HG03457 (cell line): ENCODE results near the gene RBMS3.
"Not testable (repeated sequence)": the region's sequence is repeated elsewhere in the genome, so short reads cannot be mapped to it uniquely, and the experiment has no call there.

Experiments used
- ATAC-seq: cut with Tn5 transposase; IDR thresholded peaks from one replicate; pipeline ENCODE4 v1.9.1; 2021; ENCODE audit warnings: moderate number of reproducible peaks; ENCODE audit not compliant: unreplicated experiment

RBMS3 gene

DNA sequence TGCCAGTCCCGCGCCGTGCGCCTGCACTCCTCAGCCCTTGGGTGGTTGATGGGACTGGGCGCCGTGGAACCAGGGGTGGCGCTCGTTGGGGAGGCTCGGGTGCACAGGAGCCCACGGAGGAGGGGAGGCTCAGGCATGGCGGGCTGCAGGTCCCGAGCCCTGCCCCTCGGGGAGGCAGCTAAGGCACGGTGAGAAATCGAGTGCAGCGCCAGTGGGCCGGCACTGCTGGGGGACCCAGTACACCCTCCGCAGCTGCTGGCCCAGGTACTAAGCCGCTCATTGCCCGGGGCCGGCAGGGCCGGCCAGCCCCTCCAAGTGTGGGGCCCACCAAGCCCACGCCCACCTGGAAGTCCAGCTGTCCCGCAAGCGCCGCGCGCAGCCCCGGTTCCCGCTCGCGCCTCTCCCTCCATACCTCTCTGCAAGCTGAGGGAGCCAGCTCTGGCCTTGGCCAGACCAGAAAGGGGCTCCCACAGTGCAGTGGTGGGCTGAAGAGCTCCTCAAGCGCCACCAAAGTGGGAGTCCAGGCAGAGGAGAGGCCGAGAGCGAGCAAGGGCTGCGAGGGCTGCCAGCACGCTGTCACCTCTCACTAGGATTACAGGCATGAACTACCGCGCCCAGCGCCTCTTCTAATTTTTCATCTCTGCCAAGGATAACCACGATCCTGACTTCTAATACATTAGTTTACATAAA is 192.8 kb downstream of the RBMS3 start:
- ATAC-seq, result not testable (repeated sequence)

GRCh38 chr3:29475305-29475840 is 194.5 kb downstream of the RBMS3 start:
- ATAC-seq, result no peak

- ATAC-seq, result no peak
Measured at GRCh38 chr3:29475854-29476253, 195.0 kb downstream of the RBMS3 start.

DNA sequence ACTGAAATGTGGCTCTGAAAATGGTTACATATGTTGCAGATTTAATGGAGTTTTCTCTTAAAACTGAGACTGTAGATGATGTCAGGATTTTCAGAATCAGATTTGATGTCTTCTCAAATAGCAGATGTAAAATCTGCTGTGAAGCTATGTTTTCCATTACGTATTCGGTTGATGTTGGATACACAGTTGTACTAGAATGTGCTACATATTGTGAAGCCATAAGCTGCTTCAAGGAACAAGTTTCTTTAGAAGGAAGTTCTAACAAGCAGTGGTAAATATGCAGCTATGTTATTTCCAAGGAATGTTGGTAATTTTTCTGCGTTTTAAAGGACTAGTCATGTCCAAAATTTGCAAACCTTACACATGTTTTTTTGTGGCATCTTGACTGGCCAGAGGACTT is 197.7 kb downstream of the RBMS3 start:
- ATAC-seq, result no peak

DNA sequence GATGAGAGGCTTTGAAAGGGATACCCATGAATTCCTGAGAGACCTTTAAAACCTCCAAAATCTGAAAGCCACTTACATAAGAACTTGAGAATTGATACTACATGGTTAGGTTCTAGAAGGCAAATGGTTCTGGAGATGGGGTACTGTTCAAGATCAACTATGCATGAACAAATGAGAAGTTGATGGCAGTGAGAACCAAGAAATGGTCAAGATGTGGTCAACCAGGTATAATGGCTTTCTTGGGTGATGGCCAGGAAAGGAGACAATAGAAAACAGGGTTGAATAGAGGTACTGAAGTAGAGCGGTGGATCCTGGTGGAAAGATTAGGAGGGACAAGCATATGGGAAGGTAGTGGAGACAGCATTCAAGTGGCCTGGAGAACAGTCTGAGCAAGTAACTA is 200.4 kb downstream of the RBMS3 start:
- ATAC-seq, result no peak

DNA sequence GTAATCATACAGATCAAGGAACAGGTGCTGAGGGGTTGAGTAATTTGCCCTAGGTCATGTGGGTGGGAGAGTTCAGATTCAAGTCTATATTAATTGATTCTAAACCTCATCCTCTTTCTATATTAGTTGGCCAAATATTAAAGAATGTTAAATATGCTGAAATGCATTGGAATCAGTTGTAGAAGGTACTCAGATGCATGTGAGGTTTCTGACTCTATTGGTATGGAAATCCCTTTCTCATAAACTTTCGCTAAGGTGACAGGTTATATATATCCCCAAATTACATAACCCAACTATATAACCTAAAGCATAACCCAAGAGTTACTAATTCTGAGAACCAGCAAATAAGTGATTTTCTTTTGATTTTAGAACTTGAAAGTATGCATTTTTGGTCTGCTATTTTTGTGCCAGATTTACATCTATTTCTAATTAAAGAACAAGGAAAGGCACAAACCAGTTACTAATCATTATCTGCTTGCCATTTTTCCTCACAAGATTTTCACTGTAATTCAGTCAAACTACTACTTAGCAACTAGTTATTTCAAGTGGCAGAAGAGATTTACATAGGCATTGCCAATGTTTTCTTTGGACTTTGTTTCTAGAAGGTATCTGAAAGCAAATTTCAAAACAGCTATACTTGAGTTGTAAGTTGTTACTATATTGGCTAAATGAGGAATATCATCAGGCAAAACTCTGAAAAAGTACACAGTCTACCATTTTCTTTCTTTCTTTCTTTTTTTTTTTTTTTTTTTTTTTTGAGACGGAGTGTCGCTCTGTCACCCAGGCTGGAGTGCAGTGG is 201.3 kb downstream of the RBMS3 start:
- no peak for ATAC-seq

DNA sequence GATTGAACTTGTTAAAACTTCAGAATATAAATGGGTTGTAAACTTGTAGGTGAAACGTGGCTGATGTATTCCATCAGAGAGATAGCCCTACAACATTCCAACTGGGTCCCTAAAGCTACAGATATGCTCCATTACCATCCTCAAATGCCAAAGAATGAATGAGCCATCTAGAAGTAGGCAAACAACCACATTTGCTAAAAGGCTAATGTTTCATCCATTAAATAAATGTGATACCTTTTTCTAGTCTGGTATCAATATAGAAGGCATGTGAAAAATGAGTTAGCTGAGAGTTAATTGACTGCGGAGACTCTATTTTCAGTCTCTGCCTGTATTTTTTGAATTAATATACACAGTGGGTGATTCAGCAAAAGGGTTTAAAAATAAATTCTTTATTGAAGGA is 203.8 kb downstream of the RBMS3 start:
- ATAC-seq, result no peak

- no peak for ATAC-seq
Measured at GRCh38 chr3:29486096-29486495, 205.2 kb downstream of the RBMS3 start.

GRCh38 chr3:29486917-29487316 is 206.0 kb downstream of the RBMS3 start:
- no peak for ATAC-seq

DNA sequence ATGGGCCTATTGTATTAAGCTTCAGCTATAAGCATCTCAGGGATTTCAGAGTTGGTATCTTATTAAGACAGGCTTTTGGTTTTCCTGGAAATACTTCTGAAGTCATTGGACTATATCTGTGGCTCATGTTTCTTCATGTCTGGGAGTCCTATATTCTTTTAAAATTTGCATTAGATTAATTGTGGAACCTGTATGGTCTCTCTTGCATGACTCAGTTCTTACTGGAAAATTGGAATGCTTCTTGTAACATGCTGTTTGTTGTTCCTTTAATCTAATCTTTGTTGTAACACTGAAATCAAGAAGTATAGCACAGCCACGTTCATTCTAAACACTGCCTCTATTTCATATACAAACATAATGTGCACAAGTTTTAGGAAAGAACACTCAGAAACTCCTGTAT is 208.1 kb downstream of the RBMS3 start:
- no peak for ATAC-seq

- ATAC-seq, result no peak
Measured at GRCh38 chr3:29493109-29493508, 212.2 kb downstream of the RBMS3 start.

GRCh38 chr3:29494305-29495036 is 213.6 kb downstream of the RBMS3 start:
- no peak for ATAC-seq

GRCh38 chr3:29497282-29497681 is 216.4 kb downstream of the RBMS3 start:
- no peak for ATAC-seq

GRCh38 chr3:29502771-29503170 is 221.9 kb downstream of the RBMS3 start:
- ATAC-seq, result no peak

GRCh38 chr3:29503314-29503713 is 222.4 kb downstream of the RBMS3 start:
- ATAC-seq, result no peak

DNA sequence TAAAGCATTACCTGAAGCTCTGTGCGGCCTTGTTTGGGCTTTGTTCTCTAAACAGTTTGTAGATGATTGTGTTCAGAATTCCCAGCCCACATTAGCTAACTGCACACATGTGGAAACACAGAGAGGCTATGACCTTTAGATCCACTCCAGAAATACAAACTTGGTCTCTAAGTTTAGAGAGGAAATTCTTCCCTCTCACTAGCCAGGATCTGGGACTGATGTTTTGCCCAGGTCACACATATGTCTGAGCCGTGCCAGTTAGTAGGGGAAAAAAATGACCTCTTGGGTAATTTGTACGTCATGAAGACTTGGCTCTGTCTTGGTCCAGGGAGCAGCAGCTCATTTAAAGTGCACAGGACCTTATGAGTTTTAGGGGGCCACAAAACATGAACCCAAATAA is 223.1 kb downstream of the RBMS3 start:
- no peak for ATAC-seq

DNA sequence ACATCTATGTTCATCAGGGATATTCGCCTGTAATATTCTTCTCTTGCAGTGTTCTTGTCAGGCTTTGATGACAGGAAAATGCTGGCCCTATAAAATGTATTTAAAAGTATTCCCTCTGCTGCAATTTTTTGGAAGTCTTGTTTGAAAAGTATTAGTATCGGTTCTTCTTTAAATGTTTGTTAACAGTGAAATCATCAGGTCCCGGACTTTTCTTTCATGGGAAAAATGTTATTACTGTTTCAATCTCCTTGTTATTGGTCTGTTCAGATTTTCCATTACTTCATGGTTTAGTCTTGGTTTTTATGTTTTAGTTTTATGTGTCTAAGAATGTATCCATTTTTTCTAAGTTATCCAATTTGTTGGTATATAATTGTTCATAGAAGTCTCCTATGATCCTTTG is 225.6 kb downstream of the RBMS3 start:
- ATAC-seq, result no peak

GRCh38 chr3:29511701-29512100 is 230.8 kb downstream of the RBMS3 start:
- no peak for ATAC-seq

- ATAC-seq, result no peak
Measured at GRCh38 chr3:29512641-29513040, 231.8 kb downstream of the RBMS3 start.

- ATAC-seq, result no peak
Measured at GRCh38 chr3:29513236-29513635, 232.4 kb downstream of the RBMS3 start.

DNA sequence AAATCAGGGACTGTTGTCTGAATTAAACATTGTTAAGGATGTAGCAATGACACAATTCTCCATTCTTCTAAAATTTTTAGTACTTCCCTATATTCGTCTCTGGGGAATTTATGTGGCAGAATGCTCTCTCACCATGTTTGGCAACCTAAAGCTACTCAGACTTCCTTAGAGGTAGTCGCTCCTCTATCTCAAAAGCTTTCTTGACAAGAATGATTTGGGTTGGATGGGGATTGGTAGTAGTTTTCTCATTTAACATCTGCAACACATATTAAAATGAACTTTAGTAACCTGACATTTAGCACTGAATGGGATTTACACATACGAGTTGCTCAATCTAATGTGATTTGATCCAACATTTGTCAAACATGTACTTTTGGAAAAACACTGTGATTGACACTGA is 233.3 kb downstream of the RBMS3 start:
- ATAC-seq, result no peak

DNA sequence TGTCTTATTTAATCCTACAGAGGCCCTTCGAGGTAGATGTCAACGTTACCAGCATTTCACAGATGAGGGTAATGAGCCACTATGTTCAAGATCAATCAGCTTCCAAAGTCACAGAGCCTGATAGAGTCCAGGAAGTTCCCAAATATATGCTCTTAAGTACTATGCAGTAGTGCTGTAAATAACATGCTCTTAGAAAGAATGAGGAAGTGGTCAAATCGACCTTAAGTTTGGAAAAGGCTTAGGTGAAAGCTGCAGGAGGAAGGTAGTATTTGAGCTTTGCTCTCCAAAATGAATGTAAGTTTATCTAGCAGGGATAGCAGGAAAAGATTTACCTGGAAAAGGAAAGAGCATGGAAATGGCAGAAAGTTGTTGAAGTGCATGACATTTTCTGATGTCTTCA is 234.0 kb downstream of the RBMS3 start:
- no peak for ATAC-seq
